ENCODE data around the gene LUM.

LUM gene

GRCh38 chr12:91103101-91103500 lies 8.2 kb downstream of the LUM start:
- Histone ChIP-seq H3K9me2 (ENCODE audit: low read depth, low read length) (no peaks in the 10 kb centered on the region), H3K36me3 (ENCODE audit: insufficient read depth, low read length) (no peaks in the 10 kb centered on the region), H3K27me3 (ENCODE audit: insufficient read depth, low read length) (no peaks in the 10 kb centered on the region), H3K27ac (ENCODE audit: low read depth, low read length, poor library complexity, severe bottlenecking) (no peak overlapping the region), H2AFZ (ENCODE audit: low read length) (no peak overlapping the region), H3K4me2 (ENCODE audit: low read length) (no peak overlapping the region), H3K9ac (ENCODE audit: low read length) (no peak overlapping the region), H4K20me1 (ENCODE audit: insufficient read depth, low read length) (no peaks in the 10 kb centered on the region), H3K79me2 (ENCODE audit: insufficient read depth, low read length) (no peaks in the 10 kb centered on the region), H3K4me3 (ENCODE audit: low read depth, low read length, poor library complexity, severe bottlenecking) (no peak overlapping the region), H3K9me3 (ENCODE audit: low read length) (no peaks in the 10 kb centered on the region), H3F3A (ENCODE audit: insufficient read depth, low read length) (no peaks in the 10 kb centered on the region), H3K4me1 (ENCODE audit: insufficient read depth, low read length, severe bottlenecking) (no peaks in the 10 kb centered on the region)
- no peak for TF ChIP-seq CTCF (IDR thresholded peaks at IDR 0.05; ENCODE audit: low read length)
- no peak for TF ChIP-seq EZH2 (IDR thresholded peaks at IDR 0.05; ENCODE audit: borderline replicate concordance, low read length)

GRCh38 chr12:91100906-91101305 lies 10.4 kb downstream of the LUM start:
- no peaks in the 10 kb centered on the region for H3F3A ChIP-seq (ENCODE audit: insufficient read depth, low read length)
- no peak overlapping the region for H3K9ac ChIP-seq (ENCODE audit: low read length)
- H3K36me3 ChIP-seq (ENCODE audit: insufficient read depth, low read length): no peaks in the 10 kb centered on the region
- no peak overlapping the region for H3K27ac ChIP-seq (ENCODE audit: low read depth, low read length, poor library complexity, severe bottlenecking)
- H3K4me2 ChIP-seq (ENCODE audit: low read length): no peak overlapping the region
- H2AFZ ChIP-seq (ENCODE audit: low read length): no peak overlapping the region
- H3K27me3 ChIP-seq (ENCODE audit: insufficient read depth, low read length): no peaks in the 10 kb centered on the region
- no peaks in the 10 kb centered on the region for H3K9me2 ChIP-seq (ENCODE audit: low read depth, low read length)
- H3K9me3 ChIP-seq (ENCODE audit: low read length): no peaks in the 10 kb centered on the region
- H4K20me1 ChIP-seq (ENCODE audit: insufficient read depth, low read length): no peaks in the 10 kb centered on the region
- H3K4me3 ChIP-seq (ENCODE audit: low read depth, low read length, poor library complexity, severe bottlenecking): no peak overlapping the region
- no peaks in the 10 kb centered on the region for H3K79me2 ChIP-seq (ENCODE audit: insufficient read depth, low read length)
- no peaks in the 10 kb centered on the region for H3K4me1 ChIP-seq (ENCODE audit: insufficient read depth, low read length, severe bottlenecking)
- TF ChIP-seq EZH2 (IDR thresholded peaks at IDR 0.05; ENCODE audit: borderline replicate concordance, low read length) (no peak), CTCF (IDR thresholded peaks at IDR 0.05; ENCODE audit: low read length) (no peak)

GRCh38 chr12:91099836-91100235 lies 11.5 kb downstream of the LUM start:
- Histone ChIP-seq H3K9me3 (ENCODE audit: low read length) (no peaks in the 10 kb centered on the region), H3K9ac (ENCODE audit: low read length) (no peak overlapping the region), H3K4me3 (ENCODE audit: low read depth, low read length, poor library complexity, severe bottlenecking) (no peak overlapping the region), H3F3A (ENCODE audit: insufficient read depth, low read length) (no peaks in the 10 kb centered on the region), H3K27me3 (ENCODE audit: insufficient read depth, low read length) (no peaks in the 10 kb centered on the region), H3K4me2 (ENCODE audit: low read length) (no peak overlapping the region), H3K36me3 (ENCODE audit: insufficient read depth, low read length) (no peaks in the 10 kb centered on the region), H3K9me2 (ENCODE audit: low read depth, low read length) (no peaks in the 10 kb centered on the region), H3K79me2 (ENCODE audit: insufficient read depth, low read length) (no peaks in the 10 kb centered on the region), H3K27ac (ENCODE audit: low read depth, low read length, poor library complexity, severe bottlenecking) (no peak overlapping the region), H4K20me1 (ENCODE audit: insufficient read depth, low read length) (no peaks in the 10 kb centered on the region), H2AFZ (ENCODE audit: low read length) (no peak overlapping the region), H3K4me1 (ENCODE audit: insufficient read depth, low read length, severe bottlenecking) (no peaks in the 10 kb centered on the region)
- TF ChIP-seq CTCF (IDR thresholded peaks at IDR 0.05; ENCODE audit: low read length) (no peak), EZH2 (IDR thresholded peaks at IDR 0.05; ENCODE audit: borderline replicate concordance, low read length) (no peak)

Measured in OCI-LY1 (cell line).